ENCODE data around the gene CLSTN1.

DNA sequence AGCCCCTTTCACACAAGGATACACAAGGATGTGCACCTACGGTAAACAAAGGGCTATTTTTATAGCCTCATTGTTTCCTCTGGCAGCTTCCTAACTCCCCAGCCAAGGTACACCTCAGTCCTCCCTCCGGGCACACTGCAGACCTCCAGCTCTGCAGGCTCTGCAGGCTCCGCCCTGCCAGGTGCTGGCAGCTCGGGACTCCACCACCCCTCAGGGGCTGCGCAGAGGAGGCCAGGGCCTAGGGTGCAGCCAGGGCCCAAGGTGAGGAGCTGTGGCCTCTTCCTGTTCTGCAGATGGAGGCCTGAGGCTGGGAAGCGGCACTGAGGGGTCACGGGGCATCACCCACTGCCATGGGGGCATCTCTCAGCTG is 19.8 kb upstream of the CLSTN1 start:
- no peak for TF ChIP-seq EZH2 (IDR thresholded peaks at IDR 0.05; ENCODE audit: insufficient read depth, poor library complexity, severe bottlenecking)
- TF ChIP-seq EZH2phosphoT487 (IDR thresholded peaks at IDR 0.05; ENCODE audit: insufficient read depth, low read depth), result no peak
